HepG2 (cell line): ENCODE data around the gene NELFCD. TPM values are rescaled to one million over a fixed set of nuclear protein-coding genes. Genes with fewer than 3 reads are reported as not detected.
A peak's percentile ranks its signal among the peaks of the same experiment; 100 is the strongest.

Source experiments
- AGO2 ChIP-seq: fragments of 200-400 bp; formaldehyde crosslinking; optimal IDR thresholded peaks from 2 replicates; pipeline ENCODE3; 2017; ENCODE audit warnings: mild to moderate bottlenecking, low read depth, low read length, moderate library complexity
- ARID2 ChIP-seq: sonication (generic); formaldehyde crosslinking; IDR thresholded peaks from 2 replicates; pipeline ENCODE4 v1.8.1; 2022; ENCODE audit warnings: mild to moderate bottlenecking, missing genetic modification reagents, borderline replicate concordance
- FOXK1 ChIP-seq: sonication (generic); formaldehyde crosslinking; IDR thresholded peaks from 2 replicates; pipeline ENCODE4 v1.4.0; 2020; ENCODE audit warnings: low read depth, missing genetic modification reagents, borderline replicate concordance
- HOXA7 ChIP-seq: sonication (generic); formaldehyde crosslinking; IDR thresholded peaks from 2 replicates; pipeline ENCODE4 v1.8.1; 2022; ENCODE audit warnings: mild to moderate bottlenecking, missing genetic modification reagents, moderate library complexity
- HOXD1 ChIP-seq: sonication (generic); formaldehyde crosslinking; IDR thresholded peaks from 2 replicates; pipeline ENCODE4 v1.5.0; 2020; ENCODE audit warnings: missing genetic modification reagents
- LCORL ChIP-seq, 2 experiments: fragments of 450-650 bp in 1 of 2; sonication (generic) in 1 of 2; formaldehyde crosslinking in 1 of 2; IDR thresholded peaks; 2 replicates each; pipeline versions ENCODE4 v1.5.0 to v1.6.1; 2017 to 2020; ENCODE audit warnings: antibody characterized with exemption in 1 of 2, missing genetic modification reagents in 1 of 2
- MAF1 ChIP-seq: sonication (generic); formaldehyde crosslinking; IDR thresholded peaks from 2 replicates; pipeline ENCODE4 v1.5.0; 2020; ENCODE audit warnings: missing genetic modification reagents, borderline replicate concordance
- MXD4 ChIP-seq: IDR thresholded peaks from 2 replicates; pipeline ENCODE4 v1.6.1; 2016; ENCODE audit warnings: mild to moderate bottlenecking, missing biosample characterization, missing genetic modification reagents
- NFE2L2 ChIP-seq: fragments of 150-350 bp; IDR thresholded peaks from 2 replicates; pipeline ENCODE4 v1.6.1; 2014; ENCODE audit warnings: low read length
- NR2F6 ChIP-seq, 2 experiments: IDR thresholded peaks; 2 replicates each; pipeline ENCODE4 v1.6.1; 2016; ENCODE audit warnings: antibody characterized with exemption in 1 of 2, mild to moderate bottlenecking in 1 of 2
- POLR2G ChIP-seq: fragments of 200-400 bp; formaldehyde crosslinking; IDR thresholded peaks from 2 replicates; pipeline ENCODE4 v1.6.1; 2018; ENCODE audit warnings: mild to moderate bottlenecking, low read depth, low read length, moderate library complexity
- PRMT3 ChIP-seq: sonication (generic); formaldehyde crosslinking; IDR thresholded peaks from 2 replicates; pipeline ENCODE4 v1.8.1; 2022; ENCODE audit warnings: low read depth, mild to moderate bottlenecking, moderate library complexity, missing genetic modification reagents, borderline replicate concordance
- RBFOX2 ChIP-seq: fragments of 200-400 bp; formaldehyde crosslinking; IDR thresholded peaks from 2 replicates; pipeline ENCODE4 v1.6.1; 2017; ENCODE audit warnings: low read depth, mild to moderate bottlenecking, low read length
- ZBTB20 ChIP-seq: sonication (generic); formaldehyde crosslinking; IDR thresholded peaks from 2 replicates; pipeline ENCODE4 v1.8.1; 2023; ENCODE audit warnings: missing genetic modification reagents, low read depth, mild to moderate bottlenecking, borderline replicate concordance
- ZNF230 ChIP-seq: sonication (generic); formaldehyde crosslinking; IDR thresholded peaks from 2 replicates; pipeline ENCODE4 v1.4.0; 2020; ENCODE audit warnings: mild to moderate bottlenecking, missing genetic modification reagents
- ZNF335 ChIP-seq: sonication (generic); formaldehyde crosslinking; IDR thresholded peaks from 2 replicates; pipeline ENCODE4 v1.4.0; 2020; ENCODE audit warnings: missing genetic modification reagents
- ZNF496 ChIP-seq: sonication (generic); formaldehyde crosslinking; IDR thresholded peaks from 2 replicates; pipeline ENCODE4 v1.8.1; 2023; ENCODE audit warnings: mild to moderate bottlenecking, moderate library complexity, missing genetic modification reagents; ENCODE audit not compliant: insufficient replicate concordance
- ZNF768 ChIP-seq: sonication (generic); formaldehyde crosslinking; IDR thresholded peaks from 2 replicates; pipeline ENCODE4 v1.4.0; 2020; ENCODE audit warnings: missing genetic modification reagents
- polyA plus RNA-seq, 8 experiments: library from polyadenylated mRNA; depleted of rRNA in 3 of 8; stranded (reverse) in 7 of 8; unstranded in 1 of 8; fragments of >200 nt; fragmentation: Illumina TruSeq in 4 of 8; extraction: Trizol in 4 of 8; gene quantifications; 2 replicates each; pipeline versions ENCODE4 v1.2.1 to v1.2.3, GENCODE V29; 2011 to 2016; ENCODE audit warnings: low read depth in 4 of 8, missing spikeins in 1 of 8, mixed read lengths in 1 of 8; ENCODE audit not compliant: insufficient read depth in 1 of 8
- total RNA-seq, 5 experiments: library from RNA; depleted of rRNA; stranded (reverse); fragments of >200 nt; fragmentation: Illumina TruSeq; extraction: Trizol; gene quantifications; 2 replicates each; pipeline ENCODE4 v1.2.3, GENCODE V29; 2016; ENCODE audit warnings: low read depth in 1 of 5
- TF ChIP-seq, protein P1 (sequence below): sonication (generic); formaldehyde crosslinking; conservative IDR thresholded peaks from 2 replicates; pipeline ENCODE4 v1.4.0; 2020; ENCODE audit warnings: mild to moderate bottlenecking, missing genetic modification reagents, moderate library complexity
- TF ChIP-seq, protein P2 (sequence below): sonication (generic); formaldehyde crosslinking; IDR thresholded peaks from 2 replicates; pipeline ENCODE4 v1.8.0; 2022; ENCODE audit warnings: missing genetic modification reagents, low read depth, mild to moderate bottlenecking, borderline replicate concordance
- TF ChIP-seq, protein P3 (sequence below): sonication (generic); formaldehyde crosslinking; IDR thresholded peaks from 2 replicates; pipeline ENCODE4 v1.4.0; 2020; ENCODE audit warnings: missing genetic modification reagents; ENCODE audit errors: not compliant biosample characterization
- TF ChIP-seq, protein P4 (sequence below): IDR thresholded peaks from 2 replicates; pipeline ENCODE4 v1.6.1; 2016; ENCODE audit warnings: control low read depth
- TF ChIP-seq, protein P5 (sequence below): sonication (generic); formaldehyde crosslinking; IDR thresholded peaks from 2 replicates; pipeline ENCODE4 v1.8.1; 2023; ENCODE audit warnings: mild to moderate bottlenecking, missing genetic modification reagents, borderline replicate concordance

The NELFCD gene
- total and polyA plus RNA-seq, 2 of the 13 experiments (the other 11 are each of a cell fraction or from before 2014, with no cell fraction given): 159 to 203 TPM

DNA sequence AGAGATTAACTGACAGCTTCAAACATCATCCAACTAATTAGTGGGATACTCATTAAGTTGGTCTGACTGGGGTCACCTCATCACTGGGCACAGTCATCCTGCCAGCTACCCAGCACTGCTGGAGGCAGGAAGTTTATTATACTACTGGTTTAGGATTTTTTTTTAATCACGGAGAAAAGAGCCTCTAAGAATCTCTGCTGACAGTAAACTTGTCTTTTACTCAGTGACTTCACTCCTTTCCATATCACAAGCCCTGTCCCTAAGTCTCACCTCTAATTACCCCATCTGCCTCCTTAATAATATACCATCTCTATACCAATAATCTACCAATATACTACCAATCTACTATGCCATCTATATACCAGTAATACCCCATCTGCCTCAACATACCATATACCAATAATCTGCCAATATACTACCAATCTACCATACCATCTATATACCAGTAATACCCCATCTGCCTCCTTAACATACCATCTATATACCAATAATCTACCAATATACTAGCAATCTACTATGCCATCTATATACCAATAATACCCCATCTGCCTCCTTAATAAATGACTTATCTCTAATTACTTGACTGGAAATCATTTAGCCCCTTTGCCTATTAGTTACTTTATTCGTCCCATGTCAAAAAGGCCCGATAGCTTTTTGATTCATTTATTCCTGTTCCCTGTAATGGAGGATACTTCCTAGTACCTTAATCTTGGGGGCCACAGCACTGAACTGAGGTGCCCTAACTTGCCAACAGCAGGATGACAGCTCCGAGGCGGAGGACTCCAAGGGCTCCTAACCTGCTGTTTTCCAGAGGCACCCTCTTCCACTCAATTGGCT, 46.1 kb downstream of the NELFCD start (continued):
- TF ChIP-seq, protein P1, sequence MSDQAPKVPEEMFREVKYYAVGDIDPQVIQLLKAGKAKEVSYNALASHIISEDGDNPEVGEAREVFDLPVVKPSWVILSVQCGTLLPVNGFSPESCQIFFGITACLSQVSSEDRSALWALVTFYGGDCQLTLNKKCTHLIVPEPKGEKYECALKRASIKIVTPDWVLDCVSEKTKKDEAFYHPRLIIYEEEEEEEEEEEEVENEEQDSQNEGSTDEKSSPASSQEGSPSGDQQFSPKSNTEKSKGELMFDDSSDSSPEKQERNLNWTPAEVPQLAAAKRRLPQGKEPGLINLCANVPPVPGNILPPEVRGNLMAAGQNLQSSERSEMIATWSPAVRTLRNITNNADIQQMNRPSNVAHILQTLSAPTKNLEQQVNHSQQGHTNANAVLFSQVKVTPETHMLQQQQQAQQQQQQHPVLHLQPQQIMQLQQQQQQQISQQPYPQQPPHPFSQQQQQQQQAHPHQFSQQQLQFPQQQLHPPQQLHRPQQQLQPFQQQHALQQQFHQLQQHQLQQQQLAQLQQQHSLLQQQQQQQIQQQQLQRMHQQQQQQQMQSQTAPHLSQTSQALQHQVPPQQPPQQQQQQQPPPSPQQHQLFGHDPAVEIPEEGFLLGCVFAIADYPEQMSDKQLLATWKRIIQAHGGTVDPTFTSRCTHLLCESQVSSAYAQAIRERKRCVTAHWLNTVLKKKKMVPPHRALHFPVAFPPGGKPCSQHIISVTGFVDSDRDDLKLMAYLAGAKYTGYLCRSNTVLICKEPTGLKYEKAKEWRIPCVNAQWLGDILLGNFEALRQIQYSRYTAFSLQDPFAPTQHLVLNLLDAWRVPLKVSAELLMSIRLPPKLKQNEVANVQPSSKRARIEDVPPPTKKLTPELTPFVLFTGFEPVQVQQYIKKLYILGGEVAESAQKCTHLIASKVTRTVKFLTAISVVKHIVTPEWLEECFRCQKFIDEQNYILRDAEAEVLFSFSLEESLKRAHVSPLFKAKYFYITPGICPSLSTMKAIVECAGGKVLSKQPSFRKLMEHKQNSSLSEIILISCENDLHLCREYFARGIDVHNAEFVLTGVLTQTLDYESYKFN: no peak
- TF ChIP-seq ARID2 (CRISPR knock-in tag): 0 out of 2 replicates have a peak, but pooled peaks have one; percentile 34
- TF ChIP-seq ZNF768: no peak
- TF ChIP-seq, protein P2, sequence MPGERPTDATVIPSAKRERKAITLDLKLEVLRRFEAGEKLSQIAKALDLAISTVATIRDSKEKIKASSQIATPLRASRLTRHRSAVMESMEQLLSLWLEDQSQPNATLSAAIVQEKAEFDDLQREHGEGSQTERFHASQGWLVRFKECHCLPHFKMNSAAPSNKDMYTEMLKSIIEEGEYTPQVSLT (CRISPR knock-in tag): no peak
- no peak for TF ChIP-seq HOXD1 (CRISPR knock-in tag)
- TF ChIP-seq ZNF496: no peak
- TF ChIP-seq ZNF335 (CRISPR knock-in tag): no peak
- TF ChIP-seq, protein P3, sequence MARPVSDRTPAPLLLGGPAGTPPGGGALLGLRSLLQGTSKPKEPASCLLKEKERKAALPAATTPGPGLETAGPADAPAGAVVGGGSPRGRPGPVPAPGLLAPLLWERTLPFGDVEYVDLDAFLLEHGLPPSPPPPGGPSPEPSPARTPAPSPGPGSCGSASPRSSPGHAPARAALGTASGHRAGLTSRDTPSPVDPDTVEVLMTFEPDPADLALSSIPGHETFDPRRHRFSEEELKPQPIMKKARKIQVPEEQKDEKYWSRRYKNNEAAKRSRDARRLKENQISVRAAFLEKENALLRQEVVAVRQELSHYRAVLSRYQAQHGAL (CRISPR knock-in tag): no peak
- no peak for TF ChIP-seq NR2F6 (IDR thresholded peaks at IDR 0.05)
- TF ChIP-seq NR2F6 (CRISPR knock-in tag; IDR thresholded peaks at IDR 0.05): no peak
- no peak for TF ChIP-seq NFE2L2
- TF ChIP-seq, protein P4, sequence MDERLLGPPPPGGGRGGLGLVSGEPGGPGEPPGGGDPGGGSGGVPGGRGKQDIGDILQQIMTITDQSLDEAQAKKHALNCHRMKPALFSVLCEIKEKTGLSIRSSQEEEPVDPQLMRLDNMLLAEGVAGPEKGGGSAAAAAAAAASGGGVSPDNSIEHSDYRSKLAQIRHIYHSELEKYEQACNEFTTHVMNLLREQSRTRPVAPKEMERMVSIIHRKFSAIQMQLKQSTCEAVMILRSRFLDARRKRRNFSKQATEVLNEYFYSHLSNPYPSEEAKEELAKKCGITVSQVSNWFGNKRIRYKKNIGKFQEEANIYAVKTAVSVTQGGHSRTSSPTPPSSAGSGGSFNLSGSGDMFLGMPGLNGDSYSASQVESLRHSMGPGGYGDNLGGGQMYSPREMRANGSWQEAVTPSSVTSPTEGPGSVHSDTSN (CRISPR knock-in tag): no peak
- TF ChIP-seq LCORL (IDR thresholded peaks at IDR 0.05): peak; percentile 24; the same call in 1 of the 2 replicates
- TF ChIP-seq LCORL (CRISPR knock-in tag; IDR thresholded peaks at IDR 0.05): no peak
- TF ChIP-seq ZNF230 (CRISPR knock-in tag): no peak
- TF ChIP-seq RBFOX2: peak; percentile 60; the same call in 1 of the 2 replicates
- TF ChIP-seq FOXK1: no peak
- TF ChIP-seq AGO2: peak; percentile 51
- TF ChIP-seq, protein P5, sequence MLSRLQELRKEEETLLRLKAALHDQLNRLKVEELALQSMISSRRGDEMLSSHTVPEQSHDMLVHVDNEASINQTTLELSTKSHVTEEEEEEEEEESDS (CRISPR knock-in tag): no peak; the same call in 1 of the 2 replicates
- TF ChIP-seq HOXA7 (CRISPR knock-in tag): no peak
- TF ChIP-seq ZBTB20 (CRISPR knock-in tag): no peak
- TF ChIP-seq POLR2G: 0 out of 2 replicates have a peak, but pooled peaks have one; percentile 49
- no peak for TF ChIP-seq PRMT3 (CRISPR knock-in tag)
- no peak for TF ChIP-seq MAF1 (CRISPR knock-in tag)
- no peak for TF ChIP-seq MXD4 (CRISPR knock-in tag)
